Endodermal cell (in vitro differentiated cells): ENCODE data around the gene ZNF224. TPM values are rescaled to one million over a fixed set of nuclear protein-coding genes. Genes with fewer than 3 reads are reported as not detected.
A peak's percentile ranks its signal among the peaks of the same experiment; 100 is the strongest.

Experiments
- DNase-seq: peaks from one replicate; pipeline ENCODE4 v3.0.0-alpha.2; 2017
- H3K27ac ChIP-seq: 2 replicates; pipeline ENCODE4 v1.5.1; 2013; ENCODE audit warnings: mild to moderate bottlenecking, low read depth, low read length, moderate library complexity
- H3K27me3 ChIP-seq: 2 replicates; pipeline ENCODE4 v1.6.1; 2013; ENCODE audit warnings: mild to moderate bottlenecking, low read length, moderate library complexity; ENCODE audit not compliant: insufficient read depth, control insufficient read depth, poor library complexity, severe bottlenecking
- H3K36me3 ChIP-seq: 2 replicates; pipeline ENCODE4 v1.7.0; 2013; ENCODE audit warnings: mild to moderate bottlenecking, low read length, moderate library complexity; ENCODE audit not compliant: control insufficient read depth, insufficient read depth
- H3K4me1 ChIP-seq: one replicate; pipeline ENCODE4 v1.7.0; 2013; ENCODE audit warnings: low read length; ENCODE audit not compliant: control insufficient read depth, insufficient read depth
- H3K4me3 ChIP-seq: 2 replicates; pipeline ENCODE4 v1.5.1; 2013; ENCODE audit warnings: mild to moderate bottlenecking, low read length, moderate library complexity
- H3K9ac ChIP-seq: 2 replicates; pipeline ENCODE4 v1.6.1; 2013; ENCODE audit warnings: mild to moderate bottlenecking, low read length, moderate library complexity; ENCODE audit not compliant: poor library complexity, severe bottlenecking; ENCODE audit errors: extremely low read depth
- H3K9me3 ChIP-seq: 2 replicates; pipeline ENCODE4 v1.6.1; 2013; ENCODE audit warnings: mild to moderate bottlenecking, low read length, moderate library complexity; ENCODE audit not compliant: control insufficient read depth
- H3K27ac Mint-ChIP-seq: 2 replicates; pipeline ENCODE4 v1.8.0; 2020; ENCODE audit warnings: mixed read lengths
- H3K27me3 Mint-ChIP-seq: 2 replicates; pipeline ENCODE4 v1.8.0; 2021; ENCODE audit warnings: mild to moderate bottlenecking, mixed read lengths; ENCODE audit not compliant: insufficient read depth
- H3K36me3 Mint-ChIP-seq: 2 replicates; pipeline ENCODE4 v1.8.0; 2020; ENCODE audit warnings: low read depth, mixed read lengths
- H3K4me1 Mint-ChIP-seq: 2 replicates; pipeline ENCODE4 v1.8.0; 2020; ENCODE audit warnings: mixed read lengths
- H3K4me3 Mint-ChIP-seq: 2 replicates; pipeline ENCODE4 v1.8.0; 2020; ENCODE audit warnings: mild to moderate bottlenecking, moderate library complexity, mixed read lengths
- H3K9me3 Mint-ChIP-seq: 2 replicates; pipeline ENCODE4 v1.8.0; 2020; ENCODE audit warnings: mild to moderate bottlenecking, mixed read lengths
- WGBS, 2 experiments: methylation state at CpG; one replicate each; pipeline versions ENCODE4 v1.1.5 to v1.1.7; 2013; ENCODE audit warnings: missing lambda C conversion rate in 2 of 2, mixed read lengths in 1 of 2; ENCODE audit not compliant: insufficient coverage in 1 of 2, insufficient read length in 1 of 2; 5-methylcytosine and 5-hydroxymethylcytosine counted together
- total RNA-seq, 2 donors: library from RNA; stranded (reverse); fragmentation: NEBNext Ultra II Directional in 1 of 2; extraction: Animal tissue kit (Norgen Biotek cat#: 25700) in 1 of 2; gene quantifications; 2 replicates in 1 of 2; 3 replicates in 1 of 2; pipeline ENCODE4 v1.2.1, GENCODE V29; 2021
- TF ChIP-seq, protein P1 (sequence below): fragments of 200-600 bp; sonication (generic); conservative IDR thresholded peaks from 2 replicates; pipeline ENCODE4 v1.5.0; 2021; ENCODE audit warnings: antibody characterized with exemption, mild to moderate bottlenecking

Gene ZNF224
- total RNA-seq, 2 donors from 2014 or later: 19.7 to 22.1 TPM

DNA sequence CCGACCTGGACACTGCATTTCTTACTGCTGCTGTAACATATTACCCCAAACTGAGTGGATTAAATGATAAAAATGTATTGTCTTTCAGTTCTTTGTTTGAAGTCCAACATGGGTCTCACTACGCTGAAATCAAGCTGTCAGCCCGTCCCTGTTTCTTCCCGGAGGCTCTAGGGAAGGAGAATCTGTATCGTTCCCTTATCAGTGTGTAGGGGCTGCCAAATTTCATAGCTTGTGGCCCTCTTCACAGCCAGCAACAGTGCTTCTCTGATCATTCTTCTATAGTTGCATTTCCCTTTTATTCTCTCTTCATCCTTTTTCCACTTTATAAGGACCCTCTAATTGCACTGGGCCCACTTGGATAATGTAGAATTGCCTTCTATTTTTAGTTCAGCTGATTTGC is 57.3 kb downstream of the ZNF224 start:
- Mint-ChIP-seq H3K27me3 (no peaks in the 10 kb centered on the region), H3K36me3 (peaks cover 58% of the 10 kb centered on the region), H3K4me3 (no peak overlapping the region), H3K27ac (no peak overlapping the region), H3K9me3 (peaks cover 10% of the 10 kb centered on the region), H3K4me1 (no peaks in the 10 kb centered on the region)
- H3K27me3 ChIP-seq: no peaks in the 10 kb centered on the region
- H3K27ac ChIP-seq: no peak overlapping the region
- H3K4me3 ChIP-seq: no peak overlapping the region
- TF ChIP-seq, protein P1, sequence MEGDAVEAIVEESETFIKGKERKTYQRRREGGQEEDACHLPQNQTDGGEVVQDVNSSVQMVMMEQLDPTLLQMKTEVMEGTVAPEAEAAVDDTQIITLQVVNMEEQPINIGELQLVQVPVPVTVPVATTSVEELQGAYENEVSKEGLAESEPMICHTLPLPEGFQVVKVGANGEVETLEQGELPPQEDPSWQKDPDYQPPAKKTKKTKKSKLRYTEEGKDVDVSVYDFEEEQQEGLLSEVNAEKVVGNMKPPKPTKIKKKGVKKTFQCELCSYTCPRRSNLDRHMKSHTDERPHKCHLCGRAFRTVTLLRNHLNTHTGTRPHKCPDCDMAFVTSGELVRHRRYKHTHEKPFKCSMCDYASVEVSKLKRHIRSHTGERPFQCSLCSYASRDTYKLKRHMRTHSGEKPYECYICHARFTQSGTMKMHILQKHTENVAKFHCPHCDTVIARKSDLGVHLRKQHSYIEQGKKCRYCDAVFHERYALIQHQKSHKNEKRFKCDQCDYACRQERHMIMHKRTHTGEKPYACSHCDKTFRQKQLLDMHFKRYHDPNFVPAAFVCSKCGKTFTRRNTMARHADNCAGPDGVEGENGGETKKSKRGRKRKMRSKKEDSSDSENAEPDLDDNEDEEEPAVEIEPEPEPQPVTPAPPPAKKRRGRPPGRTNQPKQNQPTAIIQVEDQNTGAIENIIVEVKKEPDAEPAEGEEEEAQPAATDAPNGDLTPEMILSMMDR: no peak
- H3K9ac ChIP-seq: no peak overlapping the region
- H3K36me3 ChIP-seq: peaks cover 71% of the 10 kb centered on the region
- DNase-seq: no peak
- H3K9me3 ChIP-seq: peaks cover 8% of the 10 kb centered on the region
- 90 to 94% methylated on average over 5 of the region's 5 CpGs for WGBS, 2 experiments
- no peaks in the 10 kb centered on the region for H3K4me1 ChIP-seq

DNA sequence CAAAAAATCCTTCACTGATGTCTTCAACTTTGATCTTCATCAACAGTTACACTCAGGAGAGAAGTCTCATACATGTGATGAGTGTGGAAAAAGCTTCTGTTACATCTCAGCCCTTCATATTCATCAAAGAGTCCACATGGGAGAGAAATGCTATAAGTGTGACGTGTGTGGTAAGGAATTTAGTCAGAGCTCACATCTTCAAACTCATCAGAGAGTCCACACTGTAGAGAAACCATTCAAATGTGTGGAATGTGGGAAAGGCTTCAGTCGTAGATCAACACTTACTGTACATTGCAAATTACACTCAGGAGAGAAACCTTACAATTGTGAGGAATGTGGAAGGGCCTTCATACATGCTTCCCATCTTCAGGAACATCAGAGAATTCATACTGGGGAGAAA is 62.3 kb downstream of the ZNF224 start:
- peaks cover 53% of the 10 kb centered on the region for H3K36me3 ChIP-seq
- H3K4me3 ChIP-seq: peak overlapping the region; percentile 16
- Mint-ChIP-seq H3K4me3 (no peak overlapping the region), H3K36me3 (peaks cover 55% of the 10 kb centered on the region), H3K27me3 (peaks cover 3% of the 10 kb centered on the region), H3K9me3 (peaks cover 34% of the 10 kb centered on the region), H3K27ac (no peak overlapping the region), H3K4me1 (no peaks in the 10 kb centered on the region)
- no peak for DNase-seq
- 100% methylated on average over 1 of the region's 2 CpGs; no CpG with 5 or more reads in 1 of the 2 experiments for WGBS, 2 experiments
- H3K27me3 ChIP-seq: no peaks in the 10 kb centered on the region
- TF ChIP-seq, protein P1: no peak
- no peaks in the 10 kb centered on the region for H3K4me1 ChIP-seq
- peaks cover 30% of the 10 kb centered on the region for H3K9me3 ChIP-seq
- H3K9ac ChIP-seq: no peak overlapping the region
- H3K27ac ChIP-seq: no peak overlapping the region

Other genes with a start within 250 kb of the ZNF224 start
- gene ZNF404, start 210.4 kb upstream of the ZNF224 start, total RNA-seq: 1 to 10 TPM; 4.0 to 6.6 TPM
- 10 to 100 TPM; 18.6 to 19.4 TPM for gene ZNF45, start 159.1 kb upstream of the ZNF224 start, total RNA-seq
- 10 to 100 TPM; 11.5 to 11.8 TPM for gene ZNF221, start 143.1 kb upstream of the ZNF224 start, total RNA-seq
- gene ZNF155, start 110.2 kb upstream of the ZNF224 start, total RNA-seq: 10 to 100 TPM in 1 of 2 donors, 1 to 10 TPM in 1; 9.7 to 12.7 TPM
- 1 to 10 TPM; 3.8 to 5.7 TPM for gene ZNF230, start 91.4 kb upstream of the ZNF224 start, total RNA-seq
- gene ZNF222, start 69.0 kb upstream of the ZNF224 start, total RNA-seq: 1 to 10 TPM; 5.0 to 6.0 TPM
- gene ZNF223, start 42.3 kb upstream of the ZNF224 start, total RNA-seq: 1 to 10 TPM; 9.3 TPM
- gene ZNF284, start 22.2 kb upstream of the ZNF224 start, total RNA-seq: 1 to 10 TPM; 1.9 to 2.2 TPM
- 1 to 10 TPM; 6.4 to 7.4 TPM for gene ZNF225, start 19.0 kb downstream of the ZNF224 start, total RNA-seq
- 10 to 100 TPM in 1 of 2 donors, 1 to 10 TPM in 1; 9.0 to 10.8 TPM for gene ZNF234, start 47.2 kb downstream of the ZNF224 start, total RNA-seq
- 10 to 100 TPM; 21.0 to 28.0 TPM for gene ZNF226, start 70.7 kb downstream of the ZNF224 start, total RNA-seq
- 10 to 100 TPM; 27.6 to 27.8 TPM for gene ZNF227, start 118.2 kb downstream of the ZNF224 start, total RNA-seq
- 1 to 10 TPM in 1 of 2 donors, under 1 TPM in 1; 0.58 to 3.0 TPM for gene ZNF233, start 165.5 kb downstream of the ZNF224 start, total RNA-seq
- 10 to 100 TPM in 1 of 2 donors, 1 to 10 TPM in 1; 7.0 to 12.1 TPM for gene ZNF235, start 210.7 kb downstream of the ZNF224 start, total RNA-seq